ENCODE measurements around the gene NPRL2. TPM values are rescaled to one million over a fixed set of nuclear protein-coding genes. Genes with fewer than 3 reads are reported as not detected.

NPRL2 gene
- total and polyA plus RNA-seq, 2 of the 13 experiments (the other 11 are each of a cell fraction or from before 2014, with no cell fraction given): 30.6 to 51.4 TPM

- TF ChIP-seq THRA (CRISPR knock-in tag; IDR thresholded peaks at IDR 0.05; ENCODE audit: borderline replicate concordance) (no peak; the same call in none of the 2 replicates), ZNF17 (CRISPR knock-in tag; IDR thresholded peaks at IDR 0.05) (no peak), UBTF (CRISPR knock-in tag; IDR thresholded peaks at IDR 0.05) (peak; percentile 90; the same call in 1 of the 2 replicates), DBP (CRISPR knock-in tag; IDR thresholded peaks at IDR 0.05; ENCODE audit: not compliant biosample characterization) (peak; percentile 64), ZNF260 (CRISPR knock-in tag; IDR thresholded peaks at IDR 0.05; ENCODE audit: borderline replicate concordance, low read depth) (no peak), TIGD3 (CRISPR knock-in tag; IDR thresholded peaks at IDR 0.05; ENCODE audit: borderline replicate concordance) (no peak), NFIC (IDR thresholded peaks at IDR 0.05; ENCODE audit: low read length) (no peak), ZNF569 (CRISPR knock-in tag; IDR thresholded peaks at IDR 0.05; ENCODE audit: borderline replicate concordance) (0 out of 2 replicates have a peak, but pooled peaks have one; percentile 71), ZMAT5 (CRISPR knock-in tag; IDR thresholded peaks at IDR 0.05; ENCODE audit: borderline replicate concordance, low read depth) (no peak), BATF2 (CRISPR knock-in tag; IDR thresholded peaks at IDR 0.05) (0 out of 2 replicates have a peak, but pooled peaks have one; percentile 42), NKX3-1 (CRISPR knock-in tag; IDR thresholded peaks at IDR 0.05) (no peak; the same call in 1 of the 2 replicates), NFKBIZ (CRISPR knock-in tag; IDR thresholded peaks at IDR 0.05) (peak; percentile 39; the same call in 1 of the 2 replicates), ZNF234 (CRISPR knock-in tag; conservative IDR thresholded peaks at IDR 0.05) (peak; percentile 67; the same call in 1 of the 2 replicates), SYNCRIP (IDR thresholded peaks at IDR 0.05; ENCODE audit: insufficient read depth, low read depth, low read length) (no peak), NR3C1 (CRISPR knock-in tag; IDR thresholded peaks at IDR 0.05) (0 out of 2 replicates have a peak, but pooled peaks have one; percentile 68), FOXK2 (IDR thresholded peaks at IDR 0.05) (no peak), RBM39 (IDR thresholded peaks at IDR 0.05; ENCODE audit: low read depth, low read length, poor library complexity, severe bottlenecking) (peak; percentile 60), IKZF1 (IDR thresholded peaks at IDR 0.05) (no peak), HOXA7 (CRISPR knock-in tag; IDR thresholded peaks at IDR 0.05) (no peak), MAZ (IDR thresholded peaks at IDR 0.05; ENCODE audit: borderline replicate concordance, low read depth, low read length) (no peak), MAZ (CRISPR knock-in tag; IDR thresholded peaks at IDR 0.05; ENCODE audit: low read depth) (peak; percentile 88), ELF1 (CRISPR knock-in tag; IDR thresholded peaks at IDR 0.05) (peak; percentile 98)
Observed at GRCh38 chr3:50358911-50359759, 8.6 kb upstream of the NPRL2 start, which contains the start of gene TMEM115 (continued).

All from HepG2 (cell line).